ENCODE measurements around the gene AK9. TPM values are rescaled to one million over a fixed set of nuclear protein-coding genes. Genes with fewer than 3 reads are reported as not detected.

Gene AK9
- total and polyA plus RNA-seq, 9 of the 15 experiments (the other 6 are each of a cell fraction or from before 2014, with no cell fraction given): 0.59 to 1.9 (median 1.2) TPM

GRCh38 chr6:109452181-109452580 is 238.8 kb downstream of the AK9 start:
- CTCF ChIA-PET (ENCODE audit: low intra/inter-chr PET ratio): no interaction called here
- ATAC-seq: no peak
- Histone ChIP-seq H3K4me3 (no peak overlapping the region), H2AFZ (ENCODE audit: low read depth, low read length) (no peak overlapping the region), H4K20me1 (replicated peaks; ENCODE audit: control insufficient read depth, insufficient read depth, low read length) (no peaks in the 10 kb centered on the region), H3K4me1 (replicated peaks in 1 of 2; ENCODE audit: control insufficient read depth in 2 of 2, insufficient read depth in 2 of 2, low read length in 2 of 2) (peaks cover 5 to 50% of the 10 kb centered on the region in 2 experiments; a peak in 4 of 5 replicates), H3K4me2 (ENCODE audit: insufficient read depth, low read length) (no peak overlapping the region), H3K9me1 (ENCODE audit: control insufficient read depth, insufficient read depth, low read length) (no peaks in the 10 kb centered on the region), H3K27me3 (ENCODE audit: control insufficient read depth in 2 of 2, insufficient read depth in 2 of 2, low read length in 2 of 2) (no peaks in the 10 kb centered on the region), H3K9me3 (replicated peaks; ENCODE audit: control insufficient read depth, insufficient read depth, low read depth, low read length) (no peaks in the 10 kb centered on the region), H3K79me2 (ENCODE audit: control insufficient read depth, insufficient read depth, low read length) (no peaks in the 10 kb centered on the region), H3K9ac (ENCODE audit: insufficient read depth in 1 of 2, low read depth in 2 of 2, low read length in 2 of 2) (no peak overlapping the region), H3K36me3 (ENCODE audit: control insufficient read depth, insufficient read depth, low read length) (no peaks in the 10 kb centered on the region; the same call in 2 of the 3 replicates), H3K27ac (ENCODE audit: extremely low read depth, low read depth, low read length) (no peak overlapping the region)
- DNase-seq (ENCODE audit: extremely low read depth in 1 of 4, low spot score in 3 of 4): no peak
- POLR2A ChIA-PET: interaction anchor here (1.1 to 8.2 kb wide), 3 partner anchors 8 to 69 kb away, joined by 3 to 92 read pairs (median 5); partner anchors contain the start of genes CD164, PPIL6 and SMPD2
- no peak for FAIRE-seq
- 72% methylated on average over 9 of the region's 9 CpGs for WGBS (ENCODE audit: insufficient coverage, low coverage, missing lambda C conversion rate)
- no TSS peak for BruUV-seq (replicated peaks)
- intact Hi-C loops (cut with micrococcal nuclease): no loop called here
- TF ChIP-seq RREB1 (CRISPR knock-in tag; IDR thresholded peaks at IDR 0.05) (no peak), CREB1 (IDR thresholded peaks at IDR 0.05) (no peak), CREB1 (CRISPR knock-in tag; IDR thresholded peaks at IDR 0.05) (no peak), FOXO4 (CRISPR knock-in tag; IDR thresholded peaks at IDR 0.05) (no peak), ATF7 (IDR thresholded peaks at IDR 0.05) (no peak), PCBP2 (IDR thresholded peaks at IDR 0.05; ENCODE audit: low read depth, low read length, poor library complexity, severe bottlenecking) (no peak), GATAD2B (IDR thresholded peaks at IDR 0.05; ENCODE audit: borderline replicate concordance) (no peak), PRPF4 (IDR thresholded peaks at IDR 0.05; ENCODE audit: insufficient read depth, low read depth, low read length, poor library complexity, severe bottlenecking) (no peak), SNAPC5 (CRISPR knock-in tag; IDR thresholded peaks at IDR 0.05) (no peak), PHF8 (IDR thresholded peaks at IDR 0.05; ENCODE audit: borderline replicate concordance, low read length) (no peak), ZNF165 (CRISPR knock-in tag; IDR thresholded peaks at IDR 0.05; ENCODE audit: borderline replicate concordance) (no peak), ATF4 (CRISPR knock-in tag; IDR thresholded peaks at IDR 0.05) (no peak), NFRKB (IDR thresholded peaks at IDR 0.05; ENCODE audit: low read depth) (no peak)
- in situ Hi-C loops (cut with MboI): no loop called here

All from K562 (cell line).